Measurements from ENCODE around the gene TBC1D8. TPM values are rescaled to one million over a fixed set of nuclear protein-coding genes. Genes with fewer than 3 reads are reported as not detected.

TBC1D8 gene
- 10 to 100 TPM in 5 of 9 donors, 1 to 10 TPM in 4; 7.6 to 17.2 (median 10.5) TPM for total RNA-seq
- polyA plus RNA-seq: 10 to 100 TPM in 2 of 3 donors, 1 to 10 TPM in 1; 7.8 to 13.6 (median 12.2) TPM
- long read RNA-seq, donor 1: 0 reads
- long read RNA-seq, donor 2: 0 reads
- long read RNA-seq, donor 3, partial matches to known transcripts: 0 of 1 reads
- long read RNA-seq, donor 3, other reads (novel, unspliced or antisense): 0 of 1 reads
- long read RNA-seq, donor 4, partial matches to known transcripts: 1 of 2 reads
- long read RNA-seq, donor 4, other reads (novel, unspliced or antisense): 1 of 2 reads
- long read RNA-seq, donor 5, transcript TBC1D8-201 (20 exons, 3,627 nt): major isoform, 8 of 24 reads
- long read RNA-seq, donor 5, partial matches to known transcripts: 5 of 24 reads
- long read RNA-seq, donor 5, other reads (novel, unspliced or antisense): 11 of 24 reads
- long read RNA-seq, donor 6, partial matches to known transcripts: 2 of 4 reads
- long read RNA-seq, donor 6, other reads (novel, unspliced or antisense): 2 of 4 reads
- long read RNA-seq, donor 7: 0 reads
- long read RNA-seq, donor 8, partial matches to known transcripts: 0 of 1 reads
- long read RNA-seq, donor 8, other reads (novel, unspliced or antisense): 0 of 1 reads
- long read RNA-seq, donor 9: 0 reads
- long read RNA-seq, donor 10, partial matches to known transcripts: 16 of 24 reads
- long read RNA-seq, donor 10, other reads (novel, unspliced or antisense): 7 of 24 reads

DNA sequence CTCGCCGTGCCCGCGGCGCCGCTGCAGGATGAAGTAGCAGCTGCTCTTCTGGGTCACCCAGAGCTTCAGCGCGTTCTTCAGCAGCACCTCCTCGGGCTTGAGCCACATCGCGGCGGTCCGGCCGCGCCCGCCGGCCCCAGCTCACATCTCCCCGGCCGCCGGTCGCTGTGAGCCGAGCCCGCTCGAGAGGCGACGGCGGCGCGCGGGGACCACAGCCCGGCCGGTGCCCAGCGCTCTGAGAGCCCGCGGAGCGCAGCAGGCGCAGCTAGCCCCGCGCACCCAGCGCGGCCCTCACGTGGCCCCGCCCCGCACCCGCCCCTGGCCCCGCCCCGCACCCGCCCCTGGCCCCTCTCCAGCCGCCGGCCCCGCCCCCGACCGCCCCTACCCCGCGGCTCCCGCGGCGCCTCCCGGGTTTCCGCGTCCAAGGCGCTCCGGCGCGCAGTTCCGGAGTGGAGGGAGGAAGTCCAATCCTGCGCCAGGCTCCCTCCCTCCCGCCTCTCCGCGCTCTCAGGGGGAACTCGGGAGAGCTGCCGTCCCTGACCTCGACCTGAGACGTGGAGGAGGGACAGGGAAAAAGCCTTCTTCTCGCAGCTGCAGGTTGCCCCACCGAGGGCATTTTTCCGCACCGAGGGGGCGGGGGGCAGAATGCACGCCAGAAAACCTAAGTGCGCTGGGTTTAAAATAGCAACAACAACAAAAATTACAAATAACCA lies at the start of gene TBC1D8:
Gene TBC1D8, minus strand, starts transcription at position 237 of the 713 bp plus-strand sequence. Its CDS starts 129 bp downstream, at position 108.
- H3K27me3 ChIP-seq: no peaks in the 10 kb centered on the region
- peak within 1 kb of the TSS in 2 of 4 donors; percentile 62 to 94 for H3K4me3 ChIP-seq
- peak within 1 kb of the TSS in 4 of 5 donors; percentile 26 to 91 (median 72) for H3K27ac ChIP-seq
- TF ChIP-seq POLR2A (IDR thresholded peaks at IDR 0.05): peak; percentile 54 to 82
- TF ChIP-seq, protein P1, sequence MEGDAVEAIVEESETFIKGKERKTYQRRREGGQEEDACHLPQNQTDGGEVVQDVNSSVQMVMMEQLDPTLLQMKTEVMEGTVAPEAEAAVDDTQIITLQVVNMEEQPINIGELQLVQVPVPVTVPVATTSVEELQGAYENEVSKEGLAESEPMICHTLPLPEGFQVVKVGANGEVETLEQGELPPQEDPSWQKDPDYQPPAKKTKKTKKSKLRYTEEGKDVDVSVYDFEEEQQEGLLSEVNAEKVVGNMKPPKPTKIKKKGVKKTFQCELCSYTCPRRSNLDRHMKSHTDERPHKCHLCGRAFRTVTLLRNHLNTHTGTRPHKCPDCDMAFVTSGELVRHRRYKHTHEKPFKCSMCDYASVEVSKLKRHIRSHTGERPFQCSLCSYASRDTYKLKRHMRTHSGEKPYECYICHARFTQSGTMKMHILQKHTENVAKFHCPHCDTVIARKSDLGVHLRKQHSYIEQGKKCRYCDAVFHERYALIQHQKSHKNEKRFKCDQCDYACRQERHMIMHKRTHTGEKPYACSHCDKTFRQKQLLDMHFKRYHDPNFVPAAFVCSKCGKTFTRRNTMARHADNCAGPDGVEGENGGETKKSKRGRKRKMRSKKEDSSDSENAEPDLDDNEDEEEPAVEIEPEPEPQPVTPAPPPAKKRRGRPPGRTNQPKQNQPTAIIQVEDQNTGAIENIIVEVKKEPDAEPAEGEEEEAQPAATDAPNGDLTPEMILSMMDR (IDR thresholded peaks at IDR 0.05): peak in 1 of 6 experiments; percentile 5
- 0 to 1% (median 0%) methylated on average over 9 to 80 of the region's 81 CpGs for WGBS, 4 donors
- H3K9me3 ChIP-seq (replicated peaks in 1 of 3): no peaks in the 10 kb centered on the region
- H3K4me1 ChIP-seq (replicated peaks in 1 of 2): peaks cover 0 to 32% of the 10 kb centered on the region in 2 donors
- H3K36me3 ChIP-seq (replicated peaks in 1 of 2): no peaks in the 10 kb centered on the region
- intact Hi-C loops (cut with DNase I): loop anchor here (5.0 kb wide), 3 partner anchors 109 to 139 kb away; no protein-coding TSS in a partner anchor
- peak; percentile 84 to 89 (median 88) for DNase-seq

DNA sequence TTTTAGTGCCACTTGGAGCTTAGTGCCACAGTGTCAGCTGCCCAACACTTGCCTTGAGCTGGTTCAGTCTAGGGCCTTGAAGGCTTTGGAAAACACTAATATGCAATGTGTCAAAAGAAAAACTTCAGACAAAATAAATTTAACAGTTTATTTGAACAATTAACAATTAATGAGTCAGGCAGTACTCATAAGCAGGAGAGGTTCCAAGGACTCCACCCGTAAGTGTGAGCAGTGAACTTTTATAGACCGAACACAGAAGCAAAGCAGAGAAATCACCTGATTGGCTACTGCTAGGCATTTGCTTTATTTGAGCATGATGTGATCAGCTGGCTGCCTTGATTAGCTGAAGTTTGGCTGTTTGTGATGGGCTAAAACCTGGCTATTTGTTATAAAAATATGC lies 49.5 kb upstream of the TBC1D8 start:
- intact Hi-C loops (cut with DNase I): loop anchor here in 1 of 2 donors (5.0 kb wide), 1 partner anchor 188 kb away; no protein-coding TSS in a partner anchor
- Histone ChIP-seq H3K27me3 (no peaks in the 10 kb centered on the region), H3K27ac (no peak overlapping the region), H3K4me1 (replicated peaks in 1 of 2) (no peaks in the 10 kb centered on the region), H3K9me3 (replicated peaks in 1 of 3) (no peaks in the 10 kb centered on the region), H3K36me3 (replicated peaks in 1 of 2) (no peaks in the 10 kb centered on the region), H3K4me3 (no peak overlapping the region)
- no peak for DNase-seq
- 43 to 75% (median 49%) methylated on average over 2 of the region's 2 CpGs for WGBS, 4 donors
- TF ChIP-seq, protein P1 (IDR thresholded peaks at IDR 0.05): no peak
- no peak for TF ChIP-seq POLR2A (IDR thresholded peaks at IDR 0.05)

DNA sequence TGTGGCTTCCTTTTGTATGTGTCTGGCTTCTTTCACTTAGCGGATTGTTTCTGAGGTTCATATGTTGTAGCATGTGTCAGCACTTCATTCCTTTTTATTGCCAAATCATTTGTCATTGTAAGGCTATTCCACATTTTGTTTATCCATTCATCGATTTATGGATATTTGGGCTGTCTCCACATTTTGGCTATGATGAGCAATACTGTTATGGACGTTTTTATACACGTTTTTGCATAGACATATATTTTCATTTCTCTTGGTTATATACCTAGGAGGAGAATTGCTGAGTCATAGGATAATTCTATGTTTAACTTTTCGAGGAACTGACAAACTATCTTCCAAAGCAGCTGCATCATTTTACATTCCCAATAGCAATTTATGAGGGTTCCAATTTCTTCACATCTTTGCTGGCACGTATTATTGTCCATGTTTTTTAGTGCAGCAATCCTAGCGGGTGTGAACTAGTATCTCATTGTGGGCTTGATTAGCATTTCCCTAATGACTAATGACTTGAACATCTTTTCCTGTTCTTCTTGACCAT lies 48.1 kb upstream of the TBC1D8 start:
- 61 to 70% (median 64%) methylated on average over 7 of the region's 7 CpGs for WGBS, 4 donors
- H3K36me3 ChIP-seq (replicated peaks in 1 of 2): no peaks in the 10 kb centered on the region

More for the DNA sequence above, 48.1 kb upstream of the TBC1D8 start:
- intact Hi-C loops (cut with DNase I): no loop called here
- no peaks in the 10 kb centered on the region for H3K27me3 ChIP-seq
- no peaks in the 10 kb centered on the region for H3K4me1 ChIP-seq (replicated peaks in 1 of 2)
- no peak overlapping the region for H3K27ac ChIP-seq
- DNase-seq: no peak
- TF ChIP-seq, protein P1 (IDR thresholded peaks at IDR 0.05): no peak
- TF ChIP-seq POLR2A (IDR thresholded peaks at IDR 0.05): no peak
- H3K9me3 ChIP-seq (replicated peaks in 1 of 3): no peaks in the 10 kb centered on the region
- no peak overlapping the region for H3K4me3 ChIP-seq
